ENCODE results near the gene MEIOSIN.

Gene MEIOSIN

GRCh38 chr19:45705710-45706415 is 27.4 kb upstream of the MEIOSIN start:
- no peak overlapping the region for H3K4me3 ChIP-seq
- no peaks in the 10 kb centered on the region for H3K27me3 ChIP-seq
- no peak for TF ChIP-seq Cebpa-rat (IDR thresholded peaks at IDR 0.05)
- peaks cover 23% of the 10 kb centered on the region for H3K4me1 ChIP-seq
- no peak overlapping the region for H3K27ac ChIP-seq
- no peaks in the 10 kb centered on the region for H3K9me3 ChIP-seq
- H3K36me3 ChIP-seq: peaks cover 55% of the 10 kb centered on the region
- H4K20me1 ChIP-seq: peaks cover 4% of the 10 kb centered on the region
- peak overlapping the region; percentile 66; the same call in 1 of the 2 replicates for H3K4me2 ChIP-seq
- no peak overlapping the region for H3K9ac ChIP-seq

DNA sequence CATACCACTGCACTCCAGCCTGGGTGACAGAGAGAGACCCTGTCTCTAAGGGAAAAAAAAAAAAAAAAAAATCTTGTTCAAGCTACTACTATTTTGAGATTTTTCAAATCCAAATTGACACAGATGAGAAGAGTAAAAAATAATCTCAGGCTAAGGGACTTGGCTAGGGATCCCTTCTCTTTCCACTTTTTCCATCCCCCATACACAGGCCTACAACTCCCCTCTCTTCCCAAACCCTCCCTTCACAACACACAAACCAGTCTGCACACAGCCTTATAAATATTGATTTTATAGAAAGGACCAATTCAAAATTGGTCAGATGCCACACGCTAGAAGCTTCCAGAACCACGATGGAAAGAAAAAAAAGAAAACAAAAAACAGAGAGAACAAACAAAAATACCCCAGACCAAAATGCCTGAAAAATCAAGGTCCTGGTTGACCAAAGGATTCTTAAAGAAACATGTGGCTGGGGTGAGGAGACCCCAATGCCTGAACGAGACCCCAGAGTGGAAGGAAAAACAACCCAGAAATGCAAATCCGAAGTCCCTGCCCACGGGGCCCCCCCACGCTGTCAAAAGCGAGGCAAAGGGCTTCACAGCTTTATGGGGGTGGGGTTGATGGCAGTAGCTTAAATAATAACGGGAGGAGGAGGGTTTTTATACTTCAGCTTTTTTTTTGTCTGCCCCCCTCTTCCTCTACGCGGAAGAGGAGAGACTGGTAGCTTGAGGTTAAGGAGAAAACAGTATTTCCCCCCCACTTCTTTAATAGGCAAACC is 22.7 kb upstream of the MEIOSIN start:
- Histone ChIP-seq H3K9me3 (no peaks in the 10 kb centered on the region), H3K27ac (no peak overlapping the region), H4K20me1 (peaks cover 44% of the 10 kb centered on the region), H3K4me1 (peaks cover 32% of the 10 kb centered on the region), H3K4me2 (no peak overlapping the region), H3K36me3 (peaks cover 50% of the 10 kb centered on the region), H3K27me3 (no peaks in the 10 kb centered on the region), H3K9ac (no peak overlapping the region), H3K4me3 (no peak overlapping the region)
- no peak for TF ChIP-seq Cebpa-rat (IDR thresholded peaks at IDR 0.05)

DNA sequence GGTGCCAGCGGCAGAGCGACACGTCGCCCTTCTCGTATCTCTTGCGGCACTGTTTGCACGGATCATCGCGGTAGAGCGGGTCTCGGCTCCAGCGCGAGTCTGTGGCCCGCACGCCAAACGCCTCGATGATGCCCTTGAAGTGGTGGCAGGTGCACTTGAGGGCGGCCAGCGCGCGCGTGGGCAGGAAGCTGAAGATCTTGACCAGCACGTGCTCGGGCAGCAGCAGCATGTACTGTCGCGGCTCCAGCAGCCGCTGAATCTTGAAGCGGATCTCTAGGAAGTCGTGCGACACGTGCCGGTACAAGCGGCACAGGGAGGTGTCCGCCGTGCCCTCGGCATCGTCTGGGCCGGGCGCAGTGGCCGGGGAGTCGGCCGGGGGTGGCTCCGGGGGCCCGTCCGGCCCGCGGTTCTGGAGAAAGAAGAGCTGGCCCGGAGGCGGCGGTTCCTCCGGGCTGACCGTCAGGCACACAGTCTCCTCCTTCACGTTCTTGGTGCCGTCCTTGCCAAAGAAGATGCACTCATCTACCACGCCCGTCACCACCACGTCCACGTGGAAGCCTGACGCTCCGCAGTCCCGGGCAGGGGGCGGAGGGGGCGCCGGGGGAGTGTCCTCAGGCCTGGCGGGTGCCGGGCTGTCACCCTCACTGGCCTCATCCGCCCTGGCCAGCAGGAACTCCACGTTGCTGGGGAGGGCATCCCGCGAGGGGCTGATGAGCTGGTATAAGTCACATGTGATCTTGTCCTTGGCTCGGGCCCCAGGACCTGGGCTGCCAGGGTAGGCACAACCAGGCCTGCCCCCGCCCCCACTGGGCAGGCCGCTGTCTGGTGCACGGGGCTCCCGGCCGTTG is 21.2 kb upstream of the MEIOSIN start:
- peaks cover 44% of the 10 kb centered on the region for H4K20me1 ChIP-seq
- no peak for TF ChIP-seq Cebpa-rat (IDR thresholded peaks at IDR 0.05)

DNA sequence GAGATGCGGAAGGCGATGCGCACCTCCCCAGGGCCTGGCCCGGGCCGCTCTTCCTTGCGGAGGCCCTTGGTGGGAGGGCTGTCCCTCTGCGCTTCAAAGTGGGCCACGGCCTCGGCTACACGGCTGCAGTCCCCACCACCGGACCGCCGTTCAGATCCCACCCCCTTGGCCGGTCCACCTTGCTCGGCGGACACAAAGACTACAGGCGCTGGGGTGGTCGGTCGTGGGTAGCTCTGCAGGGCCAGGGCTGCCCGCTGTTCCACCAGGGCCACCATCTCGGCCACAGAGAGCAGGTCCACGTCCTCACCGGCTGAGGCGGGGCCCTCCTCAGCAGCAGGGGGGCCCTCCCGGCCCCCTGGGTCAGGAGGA is 20.6 kb upstream of the MEIOSIN start:
- Histone ChIP-seq H3K9ac (no peak overlapping the region), H3K9me3 (no peaks in the 10 kb centered on the region), H4K20me1 (peaks cover 44% of the 10 kb centered on the region), H3K27me3 (no peaks in the 10 kb centered on the region), H3K4me3 (no peak overlapping the region), H3K36me3 (peaks cover 50% of the 10 kb centered on the region), H3K4me1 (peaks cover 23% of the 10 kb centered on the region), H3K27ac (no peak overlapping the region), H3K4me2 (no peak overlapping the region)
- no peak for TF ChIP-seq Cebpa-rat (IDR thresholded peaks at IDR 0.05)

More for the DNA sequence above, 21.2 kb upstream of the MEIOSIN start:
- Histone ChIP-seq H3K36me3 (peaks cover 50% of the 10 kb centered on the region), H3K4me3 (no peak overlapping the region), H3K9ac (no peak overlapping the region), H3K9me3 (no peaks in the 10 kb centered on the region), H3K4me1 (peaks cover 29% of the 10 kb centered on the region), H3K27ac (no peak overlapping the region), H3K27me3 (no peaks in the 10 kb centered on the region), H3K4me2 (no peak overlapping the region)

- H3K27me3 ChIP-seq: no peaks in the 10 kb centered on the region
- TF ChIP-seq Cebpa-rat (IDR thresholded peaks at IDR 0.05): no peak
- no peaks in the 10 kb centered on the region for H3K9me3 ChIP-seq
- H3K4me3 ChIP-seq: no peak overlapping the region
- H3K4me2 ChIP-seq: no peak overlapping the region
- no peak overlapping the region for H3K9ac ChIP-seq
- no peak overlapping the region for H3K27ac ChIP-seq
- peaks cover 49% of the 10 kb centered on the region for H3K36me3 ChIP-seq
- peaks cover 24% of the 10 kb centered on the region for H3K4me1 ChIP-seq
- peaks cover 44% of the 10 kb centered on the region for H4K20me1 ChIP-seq
Measured at GRCh38 chr19:45713141-45713540, 20.1 kb upstream of the MEIOSIN start.

DNA sequence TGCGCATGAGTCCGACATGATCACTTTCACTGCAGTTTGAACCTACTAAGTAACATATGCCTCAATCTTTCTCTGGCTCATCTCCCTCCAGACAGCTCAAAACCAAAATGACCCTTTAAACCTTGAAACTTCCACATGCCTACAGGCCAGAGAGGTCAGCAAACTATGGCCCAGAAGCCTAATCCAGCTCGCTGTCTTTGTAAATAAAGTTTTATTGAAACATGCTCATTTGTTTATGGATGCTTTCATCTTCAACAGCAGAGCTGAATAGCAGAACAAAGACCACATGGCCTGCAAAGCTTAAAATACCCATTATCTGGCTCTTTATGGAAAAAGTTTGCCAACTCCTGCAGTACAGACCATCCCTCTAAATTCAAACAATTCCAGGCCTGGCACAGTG is 18.1 kb upstream of the MEIOSIN start:
- no peak overlapping the region for H3K4me3 ChIP-seq
- TF ChIP-seq Cebpa-rat (IDR thresholded peaks at IDR 0.05): no peak

DNA sequence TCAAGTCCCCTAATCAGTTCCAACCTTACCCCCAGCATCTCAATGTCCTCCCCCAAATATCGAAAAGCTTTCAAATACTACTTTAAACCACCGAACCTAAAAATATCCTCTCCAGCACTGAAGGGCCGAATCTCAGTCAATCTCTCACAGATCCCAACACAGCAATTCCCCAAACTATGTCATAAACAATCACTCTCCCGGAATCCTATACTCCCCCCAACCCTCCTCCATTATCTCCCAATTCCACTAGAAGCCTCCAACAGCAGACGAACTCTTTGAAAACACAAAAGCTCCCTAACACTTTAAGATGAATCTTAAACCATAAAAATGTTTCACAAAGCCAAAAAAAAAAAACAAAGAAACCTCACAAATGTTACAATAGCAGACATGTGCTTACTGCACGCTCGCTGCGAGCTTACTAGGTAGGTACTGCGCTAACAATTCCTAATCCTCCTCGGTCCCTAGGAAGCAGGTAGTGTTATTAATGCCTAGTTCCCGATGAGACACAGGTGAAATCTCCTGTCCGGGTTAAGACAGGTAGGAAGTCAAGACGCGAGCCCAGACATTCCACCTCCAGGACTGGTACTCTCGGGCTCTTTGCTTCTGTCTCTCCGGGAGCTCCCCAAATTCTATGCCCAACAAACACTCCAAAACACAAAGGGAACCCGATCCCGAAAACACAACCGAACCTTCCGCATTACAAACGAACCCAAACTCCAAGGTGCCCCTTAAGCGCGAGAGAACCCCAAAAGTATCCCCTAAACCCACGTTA is 16.7 kb upstream of the MEIOSIN start:
- no peak for TF ChIP-seq Cebpa-rat (IDR thresholded peaks at IDR 0.05)
- peak overlapping the region; percentile 95 for H3K4me2 ChIP-seq
- H3K9me3 ChIP-seq: no peaks in the 10 kb centered on the region
- H3K27me3 ChIP-seq: no peaks in the 10 kb centered on the region
- peaks cover 30% of the 10 kb centered on the region for H3K4me1 ChIP-seq
- peaks cover 34% of the 10 kb centered on the region for H4K20me1 ChIP-seq
- peak overlapping the region; percentile 86 for H3K27ac ChIP-seq
- peaks cover 48% of the 10 kb centered on the region for H3K36me3 ChIP-seq
- peak overlapping the region; percentile 90 for H3K9ac ChIP-seq
- H3K4me3 ChIP-seq: peak overlapping the region; percentile 82

More for the DNA sequence above, 18.1 kb upstream of the MEIOSIN start:
- Histone ChIP-seq H3K9ac (no peak overlapping the region), H4K20me1 (peaks cover 44% of the 10 kb centered on the region), H3K36me3 (peaks cover 49% of the 10 kb centered on the region), H3K9me3 (no peaks in the 10 kb centered on the region), H3K4me2 (peak overlapping the region; percentile 95; the same call in 1 of the 2 replicates), H3K27me3 (no peaks in the 10 kb centered on the region), H3K4me1 (peaks cover 30% of the 10 kb centered on the region), H3K27ac (no peak overlapping the region)

- no peak for TF ChIP-seq Cebpa-rat (IDR thresholded peaks at IDR 0.05)
- H3K4me3 ChIP-seq: peak overlapping the region; percentile 82
Measured at GRCh38 chr19:45717131-45717982, 15.9 kb upstream of the MEIOSIN start.

More at GRCh38 chr19:45717131-45717982, 15.9 kb upstream of the MEIOSIN start:
- Histone ChIP-seq H3K27me3 (no peaks in the 10 kb centered on the region), H3K9ac (peak overlapping the region; percentile 90), H3K9me3 (no peaks in the 10 kb centered on the region), H3K4me1 (peaks cover 30% of the 10 kb centered on the region), H3K27ac (peak overlapping the region; percentile 86), H3K36me3 (peaks cover 48% of the 10 kb centered on the region), H4K20me1 (peaks cover 26% of the 10 kb centered on the region), H3K4me2 (peak overlapping the region; percentile 95)
